Adrenal gland (tissue), 5 donors: ENCODE results near the gene TPGS2.

ENCODE experiments used
- CTCF ChIP-seq, 6 experiments: fragments of 450-650 bp in 4 of 6; fragments of 200-600 bp in 2 of 6; sonication (generic) in 1 of 6; IDR thresholded peaks; 1 replicate in 5 of 6; 2 replicates in 1 of 6; pipeline versions ENCODE4 v1.5.1 to v1.8.0; 2016 to 2021; ENCODE audit warnings: antibody characterized with exemption in 6 of 6, mild to moderate bottlenecking in 2 of 6, moderate library complexity in 1 of 6
- POLR2A ChIP-seq, 2 donors: fragments of 450-650 bp; IDR thresholded peaks; one replicate each; pipeline ENCODE4 v1.6.1; 2017; ENCODE audit warnings: antibody characterized with exemption in 2 of 2, mild to moderate bottlenecking in 2 of 2, moderate library complexity in 1 of 2
- donor health status: DM: no; HTN: no; CAD: no.

DNA sequence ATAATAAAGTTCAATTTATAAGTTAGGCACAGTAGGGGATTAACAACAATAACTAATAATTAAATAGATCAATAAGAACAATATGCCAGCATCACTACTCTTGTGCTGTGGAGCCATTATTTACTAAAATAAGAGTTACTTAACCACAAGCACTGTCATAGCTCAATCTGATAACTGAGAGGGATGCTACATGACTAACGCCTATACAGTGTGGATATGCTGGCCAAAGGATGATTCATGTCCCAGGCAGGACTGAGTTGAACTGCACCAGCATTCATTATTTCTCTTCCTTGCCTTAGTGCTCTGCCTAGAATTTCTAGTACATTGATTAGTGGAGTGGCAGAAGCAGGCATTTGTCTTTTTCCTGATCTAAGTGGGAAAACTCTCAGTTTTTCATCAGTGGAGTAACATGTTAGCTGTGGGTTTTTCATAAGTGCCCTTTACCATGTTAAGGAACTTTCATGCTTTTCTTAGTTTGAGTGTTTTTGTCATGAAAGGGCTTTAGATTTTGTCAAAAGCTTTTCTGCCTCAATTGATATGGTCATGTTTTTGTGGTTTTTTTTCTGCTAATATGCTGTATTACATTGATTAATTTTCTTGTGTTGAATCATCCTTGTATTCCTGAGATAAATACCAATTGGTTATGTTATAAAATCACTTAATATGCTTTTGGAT is 21.9 kb upstream of the TPGS2 start:
- no peak for TF ChIP-seq POLR2A (IDR thresholded peaks at IDR 0.05)
- no peak for TF ChIP-seq CTCF (IDR thresholded peaks at IDR 0.05)
